HepG2 (cell line): ENCODE data around the gene LCLAT1. TPM values are rescaled to one million over a fixed set of nuclear protein-coding genes. Genes with fewer than 3 reads are reported as not detected.

Experiments
- HNF4G ChIP-seq, 2 experiments: sonication (generic) in 1 of 2; formaldehyde crosslinking in 1 of 2; IDR thresholded peaks; 2 replicates each; pipeline versions ENCODE4 v1.4.0 to v1.6.1; 2011 to 2020; ENCODE audit warnings: borderline replicate concordance in 2 of 2, low read depth in 2 of 2, mild to moderate bottlenecking in 2 of 2, low read length in 1 of 2, missing genetic modification reagents in 1 of 2, moderate library complexity in 1 of 2
- MBD4 ChIP-seq: IDR thresholded peaks from 2 replicates; pipeline ENCODE4 v1.6.1; 2012; ENCODE audit warnings: low read length, inconsistent platforms, borderline replicate concordance
- PITX1 ChIP-seq: sonication (generic); formaldehyde crosslinking; IDR thresholded peaks from 2 replicates; pipeline ENCODE4 v1.5.1; 2020; ENCODE audit warnings: mild to moderate bottlenecking, missing genetic modification reagents
- POLR2AphosphoS2 ChIP-seq: IDR thresholded peaks from 2 replicates; pipeline ENCODE4 v1.6.1; 2011; ENCODE audit warnings: low read depth, low read length, improper control_type of control experiment
- REPIN1 ChIP-seq: sonication (generic); formaldehyde crosslinking; IDR thresholded peaks from 2 replicates; pipeline ENCODE4 v1.8.0; 2022; ENCODE audit warnings: missing genetic modification reagents, low read depth, mild to moderate bottlenecking, borderline replicate concordance
- SIX4 ChIP-seq: sonication (generic); formaldehyde crosslinking; IDR thresholded peaks from 2 replicates; pipeline ENCODE4 v1.4.0; 2020; ENCODE audit warnings: missing genetic modification reagents
- TSC22D2 ChIP-seq: sonication (generic); formaldehyde crosslinking; IDR thresholded peaks from 2 replicates; pipeline ENCODE4 v1.5.1; 2020; ENCODE audit warnings: missing genetic modification reagents, mild to moderate bottlenecking, borderline replicate concordance
- ZMYM3 ChIP-seq: sonication (generic); formaldehyde crosslinking; IDR thresholded peaks from 2 replicates; pipeline ENCODE4 v1.5.1; 2020; ENCODE audit warnings: mild to moderate bottlenecking, missing genetic modification reagents
- ZNF160 ChIP-seq: sonication (generic); formaldehyde crosslinking; IDR thresholded peaks from 2 replicates; pipeline ENCODE4 v1.8.0; 2022; ENCODE audit warnings: mild to moderate bottlenecking, inconsistent platforms, missing genetic modification reagents
- ZNF235 ChIP-seq: sonication (generic); formaldehyde crosslinking; IDR thresholded peaks from 2 replicates; pipeline ENCODE4 v1.8.1; 2023; ENCODE audit warnings: mild to moderate bottlenecking, missing genetic modification reagents, borderline replicate concordance
- ZNF460 ChIP-seq: sonication (generic); formaldehyde crosslinking; IDR thresholded peaks from 2 replicates; pipeline ENCODE4 v1.5.1; 2020; ENCODE audit warnings: missing genetic modification reagents, mild to moderate bottlenecking, borderline replicate concordance
- polyA plus RNA-seq, 8 experiments: library from polyadenylated mRNA; depleted of rRNA in 3 of 8; stranded (reverse) in 7 of 8; unstranded in 1 of 8; fragments of >200 nt; fragmentation: Illumina TruSeq in 4 of 8; extraction: Trizol in 4 of 8; gene quantifications; 2 replicates each; pipeline versions ENCODE4 v1.2.1 to v1.2.3, GENCODE V29; 2011 to 2016; ENCODE audit warnings: low read depth in 4 of 8, missing spikeins in 1 of 8, mixed read lengths in 1 of 8; ENCODE audit not compliant: insufficient read depth in 1 of 8
- total RNA-seq, 5 experiments: library from RNA; depleted of rRNA; stranded (reverse); fragments of >200 nt; fragmentation: Illumina TruSeq; extraction: Trizol; gene quantifications; 2 replicates each; pipeline ENCODE4 v1.2.3, GENCODE V29; 2016; ENCODE audit warnings: low read depth in 1 of 5
- TF ChIP-seq, protein P1 (sequence below): IDR thresholded peaks from 2 replicates; pipeline ENCODE4 v1.6.1; 2016; ENCODE audit warnings: low read depth
- TF ChIP-seq, protein P2 (sequence below): sonication (generic); formaldehyde crosslinking; IDR thresholded peaks from 2 replicates; pipeline ENCODE4 v1.4.0; 2020; ENCODE audit warnings: mild to moderate bottlenecking, missing genetic modification reagents
- TF ChIP-seq, protein P3 (sequence below): sonication (generic); formaldehyde crosslinking; IDR thresholded peaks from 2 replicates; pipeline ENCODE4 v1.8.0; 2022; ENCODE audit warnings: missing genetic modification reagents, mild to moderate bottlenecking, moderate library complexity, borderline replicate concordance
- TF ChIP-seq, protein P4 (sequence below): sonication (generic); formaldehyde crosslinking; IDR thresholded peaks from 2 replicates; pipeline ENCODE4; 2020; ENCODE audit warnings: missing genetic modification reagents, mild to moderate bottlenecking, borderline replicate concordance
- TF ChIP-seq, protein P5 (sequence below): IDR thresholded peaks from 2 replicates; pipeline ENCODE4 v1.6.1; 2016

The LCLAT1 gene
- total and polyA plus RNA-seq, 2 of the 13 experiments (the other 11 are each of a cell fraction or from before 2014, with no cell fraction given): 18.0 to 28.0 TPM

DNA sequence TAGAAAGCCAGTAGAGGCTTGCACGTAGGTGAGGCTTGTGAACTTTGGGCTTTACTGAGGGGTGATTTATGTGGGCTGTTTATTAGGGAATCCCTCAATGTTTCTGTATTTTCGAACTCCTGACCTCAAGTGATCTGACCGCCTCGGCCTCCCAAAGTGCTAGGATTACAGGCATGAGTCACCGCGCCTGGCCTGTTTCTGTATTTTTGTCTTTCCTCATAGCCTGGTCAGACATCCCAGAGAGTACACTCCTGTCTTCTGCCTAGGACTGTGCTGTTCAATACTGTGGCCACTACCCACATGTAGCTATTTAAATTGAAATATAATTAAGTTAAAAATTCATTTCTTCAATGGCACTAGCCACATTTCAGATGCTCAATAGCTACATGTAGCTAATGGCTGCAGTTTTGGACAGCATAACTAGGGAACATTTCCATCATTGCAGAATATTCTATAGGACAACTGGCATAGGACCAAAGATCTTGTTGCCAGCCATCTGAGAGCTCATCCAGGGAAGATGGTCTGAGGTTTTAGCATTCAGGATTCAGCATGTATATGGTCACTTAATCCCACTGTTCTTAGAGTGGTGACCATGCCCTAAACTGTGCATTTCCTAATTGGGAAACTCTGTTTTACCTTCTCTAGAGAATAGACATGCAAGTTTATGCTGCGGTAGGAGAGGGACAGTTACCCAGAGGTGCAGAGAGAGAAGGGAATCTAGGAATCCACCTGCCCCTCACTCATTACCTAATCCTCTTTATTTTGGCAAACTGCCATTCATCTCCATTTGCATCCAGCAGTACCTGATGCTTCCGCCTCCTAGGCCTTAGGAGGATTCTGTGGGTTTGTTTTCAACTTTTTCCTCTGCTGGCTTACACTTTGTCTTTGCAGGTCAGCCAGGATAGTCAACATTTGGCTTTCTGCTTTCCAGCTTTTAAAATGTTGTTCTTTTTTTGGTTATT lies 64.4 kb downstream of the LCLAT1 start (continued):
- TF ChIP-seq, protein P1, sequence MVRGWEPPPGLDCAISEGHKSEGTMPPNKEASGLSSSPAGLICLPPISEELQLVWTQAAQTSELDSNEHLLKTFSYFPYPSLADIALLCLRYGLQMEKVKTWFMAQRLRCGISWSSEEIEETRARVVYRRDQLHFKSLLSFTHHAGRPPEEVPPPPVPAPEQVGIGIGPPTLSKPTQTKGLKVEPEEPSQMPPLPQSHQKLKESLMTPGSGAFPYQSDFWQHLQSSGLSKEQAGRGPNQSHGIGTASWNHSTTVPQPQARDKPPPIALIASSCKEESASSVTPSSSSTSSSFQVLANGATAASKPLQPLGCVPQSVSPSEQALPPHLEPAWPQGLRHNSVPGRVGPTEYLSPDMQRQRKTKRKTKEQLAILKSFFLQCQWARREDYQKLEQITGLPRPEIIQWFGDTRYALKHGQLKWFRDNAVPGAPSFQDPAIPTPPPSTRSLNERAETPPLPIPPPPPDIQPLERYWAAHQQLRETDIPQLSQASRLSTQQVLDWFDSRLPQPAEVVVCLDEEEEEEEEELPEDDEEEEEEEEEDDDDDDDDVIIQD (CRISPR knock-in tag): peak; percentile 88; the same call in 1 of the 2 replicates
- TF ChIP-seq, protein P2, sequence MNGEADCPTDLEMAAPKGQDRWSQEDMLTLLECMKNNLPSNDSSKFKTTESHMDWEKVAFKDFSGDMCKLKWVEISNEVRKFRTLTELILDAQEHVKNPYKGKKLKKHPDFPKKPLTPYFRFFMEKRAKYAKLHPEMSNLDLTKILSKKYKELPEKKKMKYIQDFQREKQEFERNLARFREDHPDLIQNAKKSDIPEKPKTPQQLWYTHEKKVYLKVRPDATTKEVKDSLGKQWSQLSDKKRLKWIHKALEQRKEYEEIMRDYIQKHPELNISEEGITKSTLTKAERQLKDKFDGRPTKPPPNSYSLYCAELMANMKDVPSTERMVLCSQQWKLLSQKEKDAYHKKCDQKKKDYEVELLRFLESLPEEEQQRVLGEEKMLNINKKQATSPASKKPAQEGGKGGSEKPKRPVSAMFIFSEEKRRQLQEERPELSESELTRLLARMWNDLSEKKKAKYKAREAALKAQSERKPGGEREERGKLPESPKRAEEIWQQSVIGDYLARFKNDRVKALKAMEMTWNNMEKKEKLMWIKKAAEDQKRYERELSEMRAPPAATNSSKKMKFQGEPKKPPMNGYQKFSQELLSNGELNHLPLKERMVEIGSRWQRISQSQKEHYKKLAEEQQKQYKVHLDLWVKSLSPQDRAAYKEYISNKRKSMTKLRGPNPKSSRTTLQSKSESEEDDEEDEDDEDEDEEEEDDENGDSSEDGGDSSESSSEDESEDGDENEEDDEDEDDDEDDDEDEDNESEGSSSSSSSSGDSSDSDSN: no peak
- TF ChIP-seq TSC22D2 (no peak), ZNF160 (CRISPR knock-in tag) (no peak), REPIN1 (CRISPR knock-in tag) (no peak), HNF4G (IDR thresholded peaks at IDR 0.05; ENCODE audit: borderline replicate concordance, low read depth, low read length) (peak; percentile 62; the same call in 1 of the 2 replicates), HNF4G (CRISPR knock-in tag; IDR thresholded peaks at IDR 0.05; ENCODE audit: borderline replicate concordance, low read depth) (no peak), ZNF235 (no peak), PITX1 (CRISPR knock-in tag) (peak; percentile 63; the same call in 1 of the 2 replicates), POLR2AphosphoS2 (no peak), MBD4 (no peak), ZNF460 (CRISPR knock-in tag) (no peak), SIX4 (CRISPR knock-in tag) (peak; percentile 54; the same call in 1 of the 2 replicates), ZMYM3 (CRISPR knock-in tag) (no peak)
- TF ChIP-seq, protein P3, sequence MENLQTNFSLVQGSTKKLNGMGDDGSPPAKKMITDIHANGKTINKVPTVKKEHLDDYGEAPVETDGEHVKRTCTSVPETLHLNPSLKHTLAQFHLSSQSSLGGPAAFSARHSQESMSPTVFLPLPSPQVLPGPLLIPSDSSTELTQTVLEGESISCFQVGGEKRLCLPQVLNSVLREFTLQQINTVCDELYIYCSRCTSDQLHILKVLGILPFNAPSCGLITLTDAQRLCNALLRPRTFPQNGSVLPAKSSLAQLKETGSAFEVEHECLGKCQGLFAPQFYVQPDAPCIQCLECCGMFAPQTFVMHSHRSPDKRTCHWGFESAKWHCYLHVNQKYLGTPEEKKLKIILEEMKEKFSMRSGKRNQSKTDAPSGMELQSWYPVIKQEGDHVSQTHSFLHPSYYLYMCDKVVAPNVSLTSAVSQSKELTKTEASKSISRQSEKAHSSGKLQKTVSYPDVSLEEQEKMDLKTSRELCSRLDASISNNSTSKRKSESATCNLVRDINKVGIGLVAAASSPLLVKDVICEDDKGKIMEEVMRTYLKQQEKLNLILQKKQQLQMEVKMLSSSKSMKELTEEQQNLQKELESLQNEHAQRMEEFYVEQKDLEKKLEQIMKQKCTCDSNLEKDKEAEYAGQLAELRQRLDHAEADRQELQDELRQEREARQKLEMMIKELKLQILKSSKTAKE (CRISPR knock-in tag): 0 out of 2 replicates have a peak, but pooled peaks have one; percentile 22
- TF ChIP-seq, protein P4, sequence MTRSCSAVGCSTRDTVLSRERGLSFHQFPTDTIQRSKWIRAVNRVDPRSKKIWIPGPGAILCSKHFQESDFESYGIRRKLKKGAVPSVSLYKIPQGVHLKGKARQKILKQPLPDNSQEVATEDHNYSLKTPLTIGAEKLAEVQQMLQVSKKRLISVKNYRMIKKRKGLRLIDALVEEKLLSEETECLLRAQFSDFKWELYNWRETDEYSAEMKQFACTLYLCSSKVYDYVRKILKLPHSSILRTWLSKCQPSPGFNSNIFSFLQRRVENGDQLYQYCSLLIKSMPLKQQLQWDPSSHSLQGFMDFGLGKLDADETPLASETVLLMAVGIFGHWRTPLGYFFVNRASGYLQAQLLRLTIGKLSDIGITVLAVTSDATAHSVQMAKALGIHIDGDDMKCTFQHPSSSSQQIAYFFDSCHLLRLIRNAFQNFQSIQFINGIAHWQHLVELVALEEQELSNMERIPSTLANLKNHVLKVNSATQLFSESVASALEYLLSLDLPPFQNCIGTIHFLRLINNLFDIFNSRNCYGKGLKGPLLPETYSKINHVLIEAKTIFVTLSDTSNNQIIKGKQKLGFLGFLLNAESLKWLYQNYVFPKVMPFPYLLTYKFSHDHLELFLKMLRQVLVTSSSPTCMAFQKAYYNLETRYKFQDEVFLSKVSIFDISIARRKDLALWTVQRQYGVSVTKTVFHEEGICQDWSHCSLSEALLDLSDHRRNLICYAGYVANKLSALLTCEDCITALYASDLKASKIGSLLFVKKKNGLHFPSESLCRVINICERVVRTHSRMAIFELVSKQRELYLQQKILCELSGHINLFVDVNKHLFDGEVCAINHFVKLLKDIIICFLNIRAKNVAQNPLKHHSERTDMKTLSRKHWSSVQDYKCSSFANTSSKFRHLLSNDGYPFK (CRISPR knock-in tag): no peak
- TF ChIP-seq, protein P5, sequence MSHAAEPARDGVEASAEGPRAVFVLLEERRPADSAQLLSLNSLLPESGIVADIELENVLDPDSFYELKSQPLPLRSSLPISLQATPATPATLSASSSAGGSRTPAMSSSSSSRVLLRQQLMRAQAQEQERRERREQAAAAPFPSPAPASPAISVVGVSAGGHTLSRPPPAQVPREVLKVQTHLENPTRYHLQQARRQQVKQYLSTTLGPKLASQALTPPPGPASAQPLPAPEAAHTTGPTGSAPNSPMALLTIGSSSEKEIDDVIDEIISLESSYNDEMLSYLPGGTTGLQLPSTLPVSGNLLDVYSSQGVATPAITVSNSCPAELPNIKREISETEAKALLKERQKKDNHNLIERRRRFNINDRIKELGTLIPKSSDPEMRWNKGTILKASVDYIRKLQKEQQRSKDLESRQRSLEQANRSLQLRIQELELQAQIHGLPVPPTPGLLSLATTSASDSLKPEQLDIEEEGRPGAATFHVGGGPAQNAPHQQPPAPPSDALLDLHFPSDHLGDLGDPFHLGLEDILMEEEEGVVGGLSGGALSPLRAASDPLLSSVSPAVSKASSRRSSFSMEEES (CRISPR knock-in tag): peak; percentile 57; the same call in 1 of the 2 replicates
